ENCODE measurements around the gene ADD3.

ADD3 gene, protein sequence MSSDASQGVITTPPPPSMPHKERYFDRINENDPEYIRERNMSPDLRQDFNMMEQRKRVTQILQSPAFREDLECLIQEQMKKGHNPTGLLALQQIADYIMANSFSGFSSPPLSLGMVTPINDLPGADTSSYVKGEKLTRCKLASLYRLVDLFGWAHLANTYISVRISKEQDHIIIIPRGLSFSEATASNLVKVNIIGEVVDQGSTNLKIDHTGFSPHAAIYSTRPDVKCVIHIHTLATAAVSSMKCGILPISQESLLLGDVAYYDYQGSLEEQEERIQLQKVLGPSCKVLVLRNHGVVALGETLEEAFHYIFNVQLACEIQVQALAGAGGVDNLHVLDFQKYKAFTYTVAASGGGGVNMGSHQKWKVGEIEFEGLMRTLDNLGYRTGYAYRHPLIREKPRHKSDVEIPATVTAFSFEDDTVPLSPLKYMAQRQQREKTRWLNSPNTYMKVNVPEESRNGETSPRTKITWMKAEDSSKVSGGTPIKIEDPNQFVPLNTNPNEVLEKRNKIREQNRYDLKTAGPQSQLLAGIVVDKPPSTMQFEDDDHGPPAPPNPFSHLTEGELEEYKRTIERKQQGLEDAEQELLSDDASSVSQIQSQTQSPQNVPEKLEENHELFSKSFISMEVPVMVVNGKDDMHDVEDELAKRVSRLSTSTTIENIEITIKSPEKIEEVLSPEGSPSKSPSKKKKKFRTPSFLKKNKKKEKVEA

DNA sequence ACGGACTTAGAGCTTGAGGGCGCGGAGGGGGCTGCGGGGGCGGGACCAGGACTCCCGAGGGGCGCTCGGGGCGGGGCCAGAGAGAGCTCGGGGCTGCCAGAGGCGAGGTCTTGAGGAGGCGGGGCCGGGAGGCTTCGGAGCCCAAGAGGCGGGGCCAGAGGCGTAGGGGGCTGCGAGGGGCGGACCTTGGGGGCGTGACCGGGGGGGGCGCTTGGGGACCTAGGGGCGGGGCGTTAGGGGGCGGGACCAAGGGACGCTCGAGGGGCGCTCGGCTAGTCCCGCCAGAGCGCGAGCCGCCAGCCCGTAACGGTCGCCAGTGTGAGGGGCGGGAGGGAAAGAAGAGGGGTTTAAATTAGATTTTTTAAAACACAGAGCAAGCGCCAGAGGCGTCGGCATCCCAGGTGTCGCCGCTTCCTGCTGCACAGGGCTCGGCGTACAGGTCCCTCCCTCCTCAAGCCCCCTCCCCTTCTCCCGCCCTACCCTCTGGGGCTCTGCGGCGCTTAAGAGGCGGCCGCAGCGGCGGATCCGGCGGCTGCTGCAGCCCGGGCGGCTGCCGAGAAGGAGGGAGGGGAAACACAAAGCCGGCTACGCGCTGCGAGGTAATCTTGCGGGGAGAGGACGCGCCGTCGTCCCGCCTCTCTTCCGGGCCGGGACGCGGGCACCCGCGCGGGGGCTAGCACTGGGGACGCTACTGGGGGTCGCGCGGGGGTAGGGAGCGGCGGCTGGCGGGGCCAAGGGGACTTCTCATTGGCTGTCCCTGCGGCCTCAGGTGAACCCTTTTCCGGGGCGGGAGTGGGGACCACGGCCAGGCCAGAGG is at the start of gene ADD3:
Gene ADD3, plus strand, starts transcription at position 284 of the 817 bp plus-strand sequence. CDS start 92,670 bp downstream, outside the sequence.
- peak within 1 kb of the TSS; percentile 64 to 96 (median 91) for H3K27ac ChIP-seq
- H3K4me3 ChIP-seq = peak within 1 kb of the TSS; percentile 60 to 98 (median 90)

DNA sequence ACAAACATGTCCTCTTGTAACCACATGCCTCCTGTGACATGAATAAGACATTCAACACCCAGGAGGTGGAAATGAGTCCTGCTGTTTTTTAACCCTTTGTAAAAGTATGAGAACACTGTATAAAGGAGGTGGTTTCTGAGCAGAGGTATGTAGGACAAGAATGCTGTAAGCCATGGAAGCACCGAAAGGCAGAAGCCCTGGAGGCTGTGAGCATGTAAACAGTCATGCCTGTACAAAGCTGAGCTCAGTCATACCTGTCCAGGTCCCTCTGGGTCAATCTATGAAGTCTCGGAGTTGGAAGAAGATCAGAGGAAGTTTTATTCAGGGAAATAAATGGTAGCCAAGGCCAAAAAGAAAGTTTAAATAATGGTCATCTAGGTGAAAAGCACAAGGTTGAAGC is 49.7 kb upstream of the ADD3 start:
- H3K4me3 ChIP-seq = no peak overlapping the region
- H3K27ac ChIP-seq = peak overlapping the region in 1 of 21 experiments; percentile 5

DNA sequence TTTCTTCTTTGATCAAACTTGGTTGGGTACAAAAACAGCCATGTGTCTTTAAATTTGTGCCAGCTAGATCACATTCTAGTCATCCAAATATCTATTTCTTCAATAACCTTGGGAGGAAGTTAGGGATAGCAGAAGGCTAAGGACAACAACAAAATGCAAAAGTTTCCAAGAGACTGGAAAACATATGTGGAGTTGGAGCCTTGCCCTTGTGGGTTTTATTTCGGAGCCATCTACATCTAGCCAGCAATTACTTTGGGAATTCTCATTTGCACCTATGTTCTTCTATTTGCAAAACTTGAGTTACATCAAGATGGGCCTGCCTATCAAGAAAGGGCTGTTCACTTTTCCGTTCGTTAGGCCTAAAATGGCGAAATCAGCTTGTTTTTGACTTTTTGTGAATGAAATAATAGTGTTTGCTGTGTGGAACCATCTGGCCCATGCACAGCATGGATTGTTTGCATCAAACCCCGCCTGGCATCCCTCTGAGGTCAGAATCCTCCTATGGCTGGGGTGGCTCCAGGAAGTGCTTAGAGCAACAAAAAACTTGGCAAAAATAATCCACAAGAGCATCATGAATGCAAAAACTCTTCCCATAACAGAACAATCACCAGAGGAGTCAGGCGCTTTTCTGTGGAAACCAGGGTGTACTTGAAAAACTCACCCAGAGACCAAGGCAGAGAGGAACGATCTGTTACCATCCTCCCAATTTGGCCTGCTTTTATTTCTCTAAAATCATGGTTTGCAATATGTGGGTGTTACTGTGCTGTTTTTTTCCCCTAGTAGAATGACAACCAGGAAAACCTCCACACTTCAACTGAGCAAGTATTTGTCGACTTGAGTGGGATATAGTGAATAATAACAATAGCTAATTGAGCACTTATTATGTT is 48.3 kb upstream of the ADD3 start:
- Histone ChIP-seq H3K27ac (peak overlapping the region in 4 of 21 experiments; percentile 1 to 16 (median 12)), H3K4me3 (no peak overlapping the region)

DNA sequence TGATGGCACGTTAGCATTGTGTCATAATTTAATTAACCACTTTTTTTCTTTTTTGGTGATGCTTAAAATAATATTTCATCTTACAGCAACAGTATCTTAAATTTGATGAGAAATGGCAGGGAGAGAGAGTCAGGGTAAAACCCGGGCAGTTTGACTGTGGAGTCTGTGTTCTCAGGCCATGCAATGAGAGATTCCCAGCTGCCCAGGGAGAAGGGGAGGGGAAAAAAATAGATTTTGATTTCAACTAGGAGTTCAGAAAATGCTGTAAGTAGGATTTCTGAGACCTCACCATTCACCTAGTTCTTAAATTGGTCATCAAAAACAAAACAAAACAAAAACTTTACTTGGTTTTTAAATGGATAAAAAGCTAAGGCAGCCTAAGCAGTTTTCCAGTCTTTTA is 47.1 kb upstream of the ADD3 start:
- Histone ChIP-seq H3K4me3 (no peak overlapping the region), H3K27ac (peak overlapping the region in 3 of 21 experiments; percentile 17 to 55 (median 54))

DNA sequence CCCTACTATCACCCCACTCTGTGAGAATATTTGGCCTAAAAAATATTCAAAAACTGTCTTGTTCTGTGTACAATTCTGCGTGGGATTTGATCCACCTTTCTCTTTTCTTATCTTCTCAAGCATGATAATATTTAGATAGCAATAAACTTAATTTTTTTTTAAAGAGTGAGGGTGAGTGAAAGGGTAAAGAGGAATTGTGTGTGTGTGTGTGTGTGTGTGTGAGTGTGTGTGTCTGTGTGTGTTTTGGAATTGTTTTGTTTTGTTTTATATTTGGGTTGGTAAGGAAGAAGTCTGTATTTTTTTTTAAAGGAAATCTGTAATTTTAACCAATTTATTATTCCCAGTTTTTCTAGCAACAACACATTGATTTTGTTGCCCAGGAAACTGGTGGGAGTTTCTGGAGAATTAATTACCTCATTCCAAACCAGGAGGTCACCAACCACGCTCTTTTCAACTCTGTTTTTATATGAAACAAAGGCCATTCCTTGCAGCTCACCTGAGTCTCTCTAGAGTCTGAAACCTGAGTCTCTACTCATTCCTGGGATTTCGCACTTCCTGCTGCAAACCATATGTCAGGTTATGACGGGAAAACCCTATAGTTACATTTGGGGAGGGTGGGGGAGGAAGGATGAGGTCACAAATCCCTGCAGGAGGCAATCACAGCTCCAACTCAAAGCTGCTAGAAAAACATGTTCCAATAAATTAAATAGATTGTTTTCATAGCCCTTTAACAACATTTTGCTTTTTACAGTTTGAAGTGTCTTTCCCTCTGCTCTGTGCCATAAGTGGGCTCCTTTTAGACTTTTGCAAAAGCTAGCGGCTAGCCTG is 46.4 kb upstream of the ADD3 start:
- Histone ChIP-seq H3K27ac (peak overlapping the region in 3 of 21 experiments; percentile 17 to 75 (median 55)), H3K4me3 (no peak overlapping the region)

DNA sequence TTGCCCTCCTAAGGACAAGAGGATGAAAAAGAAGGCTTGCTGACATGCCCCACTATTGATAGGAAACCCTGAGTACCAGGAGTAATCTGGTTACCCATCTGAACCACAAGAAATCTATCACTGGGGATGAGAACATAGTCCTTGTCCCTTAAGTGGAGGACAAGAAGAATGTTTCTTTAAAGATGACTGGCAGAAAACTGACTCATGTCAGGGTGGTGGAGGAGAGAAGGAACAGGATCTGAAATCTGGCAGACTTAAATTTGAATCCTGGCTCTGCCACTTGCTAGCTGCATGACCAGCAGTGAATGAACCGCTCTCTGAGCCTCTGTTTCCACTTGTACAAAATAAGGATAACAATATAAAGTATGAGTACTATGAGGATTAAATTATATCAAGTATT is 45.5 kb upstream of the ADD3 start:
- Histone ChIP-seq H3K27ac (peak overlapping the region in 4 of 21 experiments; percentile 16 to 75 (median 34)), H3K4me3 (no peak overlapping the region)

DNA sequence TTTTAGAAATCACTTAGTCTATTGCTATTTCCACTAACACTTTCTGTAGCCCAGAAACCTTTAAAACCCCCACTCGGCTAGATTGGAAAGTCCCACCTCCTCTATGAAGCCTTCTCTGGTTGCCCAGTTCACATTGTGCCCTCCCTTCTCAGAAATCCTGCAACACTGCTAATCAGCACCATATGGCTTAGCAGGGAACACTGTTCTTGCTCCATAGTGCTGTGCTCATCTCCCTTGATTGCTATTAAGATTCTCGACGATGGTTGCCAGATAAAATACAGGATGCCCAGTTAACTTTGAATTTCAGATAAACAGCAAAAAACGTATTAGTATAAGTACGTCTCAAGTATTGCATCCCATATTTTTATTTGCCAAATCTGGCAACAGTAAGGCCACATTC is 44.3 kb upstream of the ADD3 start:
- H3K27ac ChIP-seq = no peak overlapping the region
- no peak overlapping the region for H3K4me3 ChIP-seq

DNA sequence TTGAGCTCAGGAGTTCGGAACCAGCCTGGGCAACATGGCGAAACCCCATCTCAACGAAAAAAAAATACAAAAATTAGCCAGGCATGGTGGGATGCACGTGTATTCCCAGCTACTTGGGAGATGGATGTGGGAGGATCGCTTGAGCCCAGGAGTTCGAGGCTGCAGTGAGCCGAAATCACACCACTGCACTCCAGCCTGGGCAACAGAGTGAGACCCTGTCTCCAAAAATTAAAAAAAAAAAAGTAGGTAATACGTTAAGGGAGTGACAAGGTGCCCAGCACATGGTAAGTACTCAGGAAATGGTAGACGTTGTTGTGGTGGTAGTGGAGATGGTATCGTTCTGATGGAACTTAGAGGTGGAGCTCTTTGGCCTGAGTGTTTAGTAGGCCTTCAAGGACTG is 43.5 kb upstream of the ADD3 start:
- Histone ChIP-seq H3K4me3 (no peak overlapping the region), H3K27ac (no peak overlapping the region)

DNA sequence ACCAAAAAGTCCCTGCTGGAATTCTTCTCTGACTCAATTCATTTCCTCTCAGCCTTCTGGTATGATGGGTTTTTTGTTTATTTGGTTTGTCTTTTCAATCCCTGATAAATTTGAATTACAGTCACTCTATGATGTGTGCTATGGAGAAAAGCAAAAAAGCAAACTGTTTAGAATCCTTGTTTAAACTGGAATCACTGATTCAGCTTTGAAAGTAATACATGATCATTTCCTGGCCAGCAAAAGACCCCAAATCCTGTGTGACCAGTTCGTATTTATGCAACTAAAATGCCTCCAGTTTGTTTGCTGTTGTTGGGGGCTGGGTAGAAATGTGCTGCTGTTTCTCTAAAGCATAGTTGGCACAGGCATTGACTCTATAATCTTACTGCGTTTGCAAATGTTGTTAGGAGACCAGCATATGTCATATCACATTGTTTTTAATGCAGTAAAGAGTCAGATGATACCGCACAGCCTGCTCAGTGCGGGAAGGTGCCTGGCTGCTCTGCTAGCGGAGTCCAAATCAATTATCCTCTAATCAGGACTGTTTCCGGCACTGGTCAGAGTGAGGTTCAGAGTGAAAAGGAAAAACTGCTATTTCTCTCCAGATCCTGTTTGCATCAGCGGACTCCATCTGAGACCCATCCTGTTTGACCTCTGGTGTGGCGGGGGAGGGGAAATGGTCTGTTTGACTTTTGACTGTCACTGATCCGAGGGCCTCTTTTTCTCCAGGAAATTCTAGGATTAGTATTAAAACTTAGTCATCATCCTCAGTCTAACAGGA is 40.6 kb upstream of the ADD3 start:
- no peak overlapping the region for H3K4me3 ChIP-seq
- peak overlapping the region in 7 of 21 experiments; percentile 2 to 47 (median 22) for H3K27ac ChIP-seq

DNA sequence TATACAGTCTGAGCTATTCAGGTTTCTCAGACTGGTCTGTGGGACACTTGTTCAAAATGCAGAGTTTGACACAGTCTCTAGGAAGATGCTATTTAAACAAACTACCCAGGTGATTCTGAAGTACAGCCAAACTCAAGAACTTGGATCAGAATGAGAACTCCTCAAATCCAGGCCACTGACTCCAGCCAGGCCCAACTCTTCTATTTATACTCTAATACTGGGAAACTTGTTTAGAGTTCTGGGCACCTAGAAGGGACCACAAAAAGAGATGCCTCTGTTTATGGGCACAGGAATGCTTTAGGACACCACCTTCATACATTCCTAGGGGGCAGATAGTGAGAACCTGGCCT is 40.1 kb upstream of the ADD3 start:
- H3K4me3 ChIP-seq = no peak overlapping the region
- peak overlapping the region in 1 of 21 experiments; percentile 22 for H3K27ac ChIP-seq

DNA sequence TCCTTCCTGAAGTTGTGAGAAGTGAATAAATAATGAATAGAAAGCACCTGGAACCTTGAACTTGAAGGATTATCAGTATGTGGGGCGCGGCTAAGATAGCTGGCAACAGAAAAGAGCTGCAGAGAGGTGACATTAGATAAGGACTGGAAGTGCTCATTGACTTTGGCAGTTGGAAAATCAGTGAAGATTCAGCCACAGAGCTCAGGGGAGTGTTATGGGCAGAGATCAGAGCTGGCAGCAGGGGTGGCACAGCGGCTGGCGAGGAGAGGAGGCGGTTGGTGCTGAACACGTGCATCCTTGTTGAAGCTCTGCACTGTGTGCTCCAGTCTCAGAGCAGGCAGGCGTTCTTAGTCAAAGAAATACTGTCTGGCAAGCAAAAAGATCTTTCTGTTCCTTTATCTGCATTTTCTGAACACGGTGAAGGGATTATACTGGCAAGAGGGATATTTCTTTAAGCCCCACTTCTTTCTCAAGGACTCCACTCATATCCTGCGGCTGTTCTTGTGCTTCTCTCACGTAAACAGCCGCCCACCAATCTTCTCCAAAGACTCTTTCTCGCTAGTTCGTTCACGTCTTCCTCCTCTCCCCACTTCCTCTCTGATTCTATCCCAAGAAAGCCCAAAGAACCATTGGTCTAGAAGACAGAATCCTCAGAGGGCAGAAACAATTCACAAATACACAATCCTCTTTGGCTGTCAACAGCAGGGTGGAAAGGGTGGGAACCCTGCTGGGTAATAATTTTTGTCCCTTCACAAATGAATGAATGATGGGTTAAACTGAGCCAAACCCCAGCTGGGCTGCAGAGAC is 38.6 kb upstream of the ADD3 start:
- H3K27ac ChIP-seq = peak overlapping the region in 3 of 21 experiments; percentile 21 to 26 (median 22)
- no peak overlapping the region for H3K4me3 ChIP-seq

DNA sequence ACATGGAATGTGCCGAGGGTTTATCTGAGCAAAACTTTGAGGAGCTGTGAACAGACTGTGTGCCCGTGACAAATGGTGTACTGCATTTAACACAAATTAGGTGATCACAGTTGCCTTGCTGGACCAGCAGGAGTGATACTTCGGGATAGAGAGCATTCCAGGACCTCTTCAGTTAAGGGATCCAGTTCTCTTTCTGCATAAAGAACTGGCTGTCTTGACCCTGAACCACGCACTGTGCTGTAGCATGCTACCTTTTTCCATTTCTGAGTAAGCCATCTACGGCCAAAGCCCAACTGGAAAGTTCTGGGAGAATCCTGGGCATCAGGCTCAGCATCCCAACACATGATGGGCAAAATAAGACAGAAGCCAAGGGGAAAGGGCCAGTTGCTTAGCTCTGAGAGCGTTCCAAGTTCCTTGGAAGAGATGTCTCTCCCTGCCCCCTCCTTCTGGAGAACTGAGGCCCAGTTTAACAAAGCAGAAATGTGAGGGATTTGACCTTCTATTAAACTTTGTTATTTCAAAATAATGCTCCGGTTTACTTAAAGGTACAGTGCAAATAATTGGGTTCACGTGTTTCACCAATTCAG is 37.9 kb upstream of the ADD3 start:
- no peak overlapping the region for H3K4me3 ChIP-seq
- H3K27ac ChIP-seq = peak overlapping the region in 2 of 21 experiments; percentile 21 to 22

DNA sequence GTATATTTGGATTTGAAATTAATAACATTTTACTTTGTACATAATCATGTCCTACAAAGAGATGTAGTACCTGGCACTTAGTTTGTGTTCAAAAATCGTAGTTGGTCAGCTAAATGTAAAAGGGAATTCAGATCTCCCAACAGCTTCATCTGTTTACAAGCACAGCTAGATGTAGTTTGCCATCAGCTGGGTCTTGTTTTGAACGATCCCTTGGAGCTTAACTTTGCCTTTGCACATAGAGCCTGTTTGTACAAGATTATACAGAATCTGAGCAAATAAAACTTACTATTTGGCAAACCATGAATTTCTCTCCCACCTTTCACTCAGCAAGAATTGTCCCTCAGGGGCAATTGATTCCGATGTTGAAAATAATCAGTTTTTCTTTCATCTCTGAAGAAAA is 36.1 kb upstream of the ADD3 start:
- no peak overlapping the region for H3K4me3 ChIP-seq

DNA sequence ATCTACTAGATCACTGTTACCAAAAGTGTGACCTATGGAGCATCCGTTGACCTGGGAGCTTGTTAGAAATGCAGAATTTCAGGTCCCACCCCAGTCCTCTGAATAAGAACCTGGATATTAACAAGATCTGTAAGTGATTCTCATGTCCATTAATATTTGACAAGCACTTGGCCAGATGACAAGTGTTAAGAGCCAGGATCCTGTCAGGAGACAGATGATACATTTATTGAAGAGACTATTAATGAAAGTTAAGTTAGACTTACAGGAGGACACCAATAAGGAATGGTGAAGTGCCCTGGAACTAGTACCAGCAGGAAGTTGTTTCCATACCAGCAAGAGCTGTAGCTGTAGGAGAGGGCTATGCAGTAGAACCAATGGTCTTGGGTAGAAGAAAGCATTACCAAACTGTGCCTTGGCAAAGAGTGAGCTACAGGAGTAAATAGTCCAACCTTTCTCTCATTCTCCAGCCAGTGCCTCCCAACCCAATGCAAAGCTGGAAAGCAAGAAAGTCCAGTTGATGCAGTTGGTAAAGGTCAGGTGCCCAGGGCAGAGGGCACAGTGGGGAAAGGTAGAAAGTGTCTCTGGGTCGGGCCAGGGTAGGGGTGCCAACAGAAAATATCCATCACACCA is 35.3 kb upstream of the ADD3 start:
- Histone ChIP-seq H3K4me3 (no peak overlapping the region), H3K27ac (no peak overlapping the region)

More for the DNA sequence above, 36.1 kb upstream of the ADD3 start:
- no peak overlapping the region for H3K27ac ChIP-seq

DNA sequence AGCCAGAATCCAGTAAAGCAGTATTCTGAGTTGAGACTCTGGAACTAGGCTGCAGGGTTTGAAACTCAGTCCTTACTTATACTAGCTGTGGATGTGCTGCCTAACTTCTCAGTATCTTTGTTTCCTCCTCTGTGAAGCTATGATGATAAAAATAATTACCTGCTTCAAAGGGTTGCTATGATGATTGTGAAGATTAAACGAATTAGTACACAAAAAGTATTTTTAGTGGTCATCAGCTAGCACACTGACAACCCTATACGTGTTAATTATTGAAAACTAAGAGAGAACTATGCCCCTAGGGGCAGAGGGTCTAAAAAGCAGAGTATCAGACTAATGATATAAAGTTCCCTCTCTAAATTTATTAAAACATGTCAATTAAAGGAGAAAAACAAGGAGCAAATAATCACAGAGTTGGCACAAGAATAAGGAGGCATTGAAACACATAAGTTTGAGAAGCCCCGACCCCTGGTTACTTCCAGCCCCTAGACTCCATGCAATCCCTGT is 34.4 kb upstream of the ADD3 start:
- Histone ChIP-seq H3K27ac (no peak overlapping the region), H3K4me3 (no peak overlapping the region)

Data from skin epidermis (tissue), 12 donors.